Activated CD8-positive, alpha-beta memory T cell treated with anti-CD3 and anti-CD28 coated beads, Interleukin-2, amount 50 U/mL, for 24 hours (primary cell): ENCODE results near the gene OXER1.

Experiments used
- DNase-seq: peaks from one replicate; pipeline ENCODE4 v3.0.0-alpha.2; 2020; ENCODE audit errors: extremely low read depth

OXER1 gene

DNA sequence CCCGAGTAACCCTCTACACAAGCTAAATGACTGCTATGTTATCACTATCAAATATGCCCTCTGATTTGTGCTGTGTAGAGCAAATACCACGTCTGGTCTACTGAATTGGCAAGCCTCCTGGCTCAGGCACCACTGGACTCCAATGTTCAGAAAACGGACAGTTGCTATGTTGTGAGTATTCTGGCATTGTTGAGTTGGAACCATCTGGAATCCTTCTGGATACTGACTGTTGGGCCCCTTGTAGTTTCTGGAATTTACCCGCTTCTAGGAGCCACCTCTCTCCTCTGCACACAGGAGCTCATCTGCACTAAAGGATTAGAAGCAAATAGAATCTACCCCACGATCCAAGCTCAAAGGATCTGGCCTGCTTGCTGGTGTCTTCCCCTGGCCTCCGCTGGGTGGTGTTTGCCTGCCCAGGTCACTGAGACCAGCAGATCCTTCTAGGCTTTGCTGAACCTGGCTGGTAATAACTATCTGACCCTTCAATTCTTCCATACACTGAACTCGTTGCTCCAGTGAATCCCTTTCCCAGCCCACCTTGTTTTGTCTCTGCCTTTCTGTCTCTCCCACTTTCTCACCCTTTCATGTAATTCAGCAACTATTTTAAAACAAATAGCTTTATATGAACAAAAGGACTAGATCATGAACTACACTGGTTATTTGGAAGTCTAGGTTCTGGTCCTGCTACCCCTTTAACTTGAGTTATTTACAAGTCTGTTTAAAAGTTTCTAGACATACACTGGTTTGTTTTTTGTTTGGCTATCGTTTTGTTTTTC is 30.5 kb upstream of the OXER1 start:
- no peak for DNase-seq

DNA sequence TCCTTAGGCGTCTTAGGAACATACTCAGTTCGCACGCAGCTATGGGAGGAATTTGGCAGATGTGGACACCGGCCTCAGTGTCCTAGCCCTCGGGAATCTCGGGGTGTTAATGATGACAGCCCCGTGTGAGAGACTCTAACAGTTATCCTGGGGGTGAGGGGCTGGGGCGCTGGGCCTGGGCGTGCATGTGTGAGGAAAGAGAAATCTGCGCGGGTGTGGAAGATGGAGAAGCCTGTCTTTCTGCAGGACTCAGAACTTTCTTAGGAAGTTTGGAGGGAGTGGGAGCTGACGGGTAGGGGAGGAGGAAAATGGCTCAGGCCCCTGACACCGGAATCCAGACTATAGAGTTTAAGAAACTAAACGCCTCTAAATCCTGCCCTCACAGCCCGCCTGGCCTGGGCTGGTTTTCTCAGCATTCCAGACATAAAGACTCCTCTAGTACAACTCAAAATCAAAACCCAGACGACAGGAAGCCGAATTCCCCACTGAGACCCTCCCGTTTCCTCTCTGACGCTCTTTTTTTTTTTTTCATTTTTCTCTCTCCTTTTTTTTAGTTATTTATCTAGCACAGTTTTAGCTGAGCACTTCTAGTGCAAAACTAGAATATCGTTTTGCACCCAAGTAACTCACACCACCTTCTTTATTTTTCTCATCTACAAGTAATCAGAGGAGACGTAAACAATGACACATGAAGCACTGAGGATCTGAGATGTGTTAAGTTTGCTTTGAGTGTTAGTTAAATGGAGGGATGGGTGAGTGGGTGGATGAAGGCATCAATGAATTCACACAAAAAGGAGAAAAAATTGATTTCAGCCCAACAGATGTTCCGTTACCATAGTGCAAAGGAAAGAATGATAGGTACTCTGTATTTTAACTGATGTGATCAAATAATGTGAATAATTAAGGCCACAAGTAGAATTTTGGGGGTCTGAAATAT is 29.7 kb upstream of the OXER1 start:
- DNase-seq = no peak

DNA sequence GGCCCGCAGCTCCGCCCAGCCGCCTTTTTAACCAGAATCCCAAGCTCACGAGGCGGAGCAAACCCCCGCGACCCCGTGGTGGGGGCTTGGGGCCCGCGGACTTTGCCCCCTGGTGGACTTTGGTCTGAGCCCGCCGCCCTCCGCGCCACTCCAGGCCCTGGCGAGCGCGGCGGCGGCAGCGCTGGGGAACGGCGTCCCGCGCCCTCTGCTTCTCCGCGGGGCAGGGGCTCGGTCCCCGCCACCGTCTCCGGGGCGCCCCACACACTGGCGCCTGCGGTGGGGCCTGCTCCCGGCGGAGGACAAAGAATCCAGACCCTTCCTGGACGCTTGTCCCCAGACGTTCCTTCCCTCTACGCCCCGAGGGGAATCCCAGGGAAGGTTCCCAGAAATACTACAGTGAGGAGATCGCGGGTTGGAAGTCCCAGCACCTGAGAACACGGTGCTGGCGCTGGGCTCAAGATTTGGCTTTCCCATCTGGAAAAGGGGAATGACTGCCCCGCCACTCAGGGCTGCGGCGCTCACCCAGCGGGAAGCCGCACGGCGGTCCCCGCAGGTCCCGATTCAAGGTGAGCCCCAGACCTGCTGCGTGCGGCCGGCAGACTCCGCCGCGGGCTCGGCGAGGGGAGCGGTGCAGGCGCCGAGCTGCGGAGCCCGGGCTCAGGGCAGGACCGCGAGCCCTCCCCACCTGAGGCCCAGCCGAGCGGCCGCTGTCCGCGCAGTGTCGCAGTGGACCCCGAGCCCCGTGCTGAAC is 28.8 kb upstream of the OXER1 start, which contains the start of gene HAAO:
TSS of gene HAAO (minus strand) at position 1 of the 751 bp plus-strand sequence. CDS start 47 bp downstream, outside the sequence.
- DNase-seq = no peak

DNA sequence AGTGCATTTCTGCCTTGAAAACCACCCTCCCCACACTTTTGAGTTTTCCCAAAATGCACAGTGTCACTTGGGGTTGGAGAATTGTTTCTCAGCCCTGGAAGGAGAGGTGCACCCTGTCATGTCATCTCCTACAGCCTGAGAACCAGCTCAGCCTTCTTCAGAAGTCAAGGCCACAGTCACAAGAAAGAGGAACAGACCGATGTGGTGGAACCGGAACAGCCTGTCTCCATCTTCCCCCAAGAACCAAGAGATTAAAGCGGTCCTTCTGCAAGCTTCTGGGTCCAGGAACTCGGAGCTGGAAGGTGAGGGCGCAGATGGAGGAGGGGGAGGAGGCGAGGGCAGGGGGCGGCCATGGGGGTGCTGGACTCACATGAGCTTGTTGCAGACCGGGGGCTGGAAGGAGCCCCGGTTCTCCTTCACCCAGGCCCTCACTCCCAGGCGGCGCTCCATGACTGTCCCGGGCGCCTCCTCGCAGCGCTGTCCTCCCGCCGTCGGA is 28.2 kb upstream of the OXER1 start:
- DNase-seq = no peak

DNA sequence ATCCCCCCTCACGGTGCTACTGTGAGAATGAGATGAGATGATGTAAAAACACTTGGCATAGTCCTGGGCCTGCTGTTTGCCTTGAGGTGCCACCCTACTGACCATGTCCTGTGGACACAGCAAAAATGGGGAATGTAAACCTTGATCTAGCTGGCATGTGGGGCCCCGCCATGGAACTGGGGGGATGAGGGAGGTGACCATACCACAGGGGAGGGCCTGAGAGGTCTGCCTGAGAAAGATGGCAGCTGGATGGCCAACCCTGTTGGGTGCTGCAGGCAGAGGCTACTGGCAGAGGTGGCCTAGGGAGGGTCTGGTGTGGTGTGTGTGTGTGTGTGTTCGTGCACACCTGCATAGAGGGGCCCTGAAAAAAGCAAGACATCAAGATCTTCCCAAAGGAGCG is 27.7 kb upstream of the OXER1 start:
- DNase-seq = no peak

DNA sequence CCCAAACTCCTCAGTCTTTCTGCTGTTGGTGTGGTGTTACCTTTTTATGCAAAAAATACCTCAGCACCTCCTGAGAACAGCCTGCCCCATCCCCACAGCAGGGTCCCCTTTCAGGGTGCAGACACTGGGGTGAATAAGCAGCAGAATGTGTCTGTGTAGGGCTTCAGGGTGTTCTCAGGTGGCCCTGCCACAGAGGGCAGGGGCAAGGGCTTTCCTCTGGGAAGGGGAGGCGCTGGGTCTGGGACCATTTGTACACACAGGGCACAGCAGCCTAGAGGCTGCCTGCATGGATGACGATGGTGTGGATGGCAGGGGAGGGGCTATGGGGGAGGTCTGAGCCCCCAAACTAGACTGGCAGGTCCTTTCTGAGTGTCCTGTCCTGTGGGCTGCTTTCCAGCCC is 25.8 kb upstream of the OXER1 start:
- no peak for DNase-seq

DNA sequence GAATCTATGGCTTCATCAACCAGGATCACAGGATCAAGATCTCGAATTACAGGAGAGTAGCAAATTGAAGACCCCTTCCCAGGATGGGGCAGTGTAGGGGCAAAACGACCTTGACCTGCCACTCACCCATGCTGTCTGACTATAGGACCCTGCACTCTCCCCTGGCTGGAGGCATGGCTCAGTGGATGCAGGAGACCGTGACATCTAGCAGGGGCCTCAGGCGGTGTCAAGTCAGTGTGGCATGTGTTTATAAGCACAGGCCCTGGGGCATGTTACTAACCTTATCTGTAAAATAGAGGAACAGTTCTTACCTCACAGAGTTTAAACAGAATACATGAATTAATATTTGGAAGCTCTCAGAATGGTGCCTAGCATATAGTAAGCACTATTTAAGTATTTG is 24.9 kb upstream of the OXER1 start:
- no peak for DNase-seq

DNA sequence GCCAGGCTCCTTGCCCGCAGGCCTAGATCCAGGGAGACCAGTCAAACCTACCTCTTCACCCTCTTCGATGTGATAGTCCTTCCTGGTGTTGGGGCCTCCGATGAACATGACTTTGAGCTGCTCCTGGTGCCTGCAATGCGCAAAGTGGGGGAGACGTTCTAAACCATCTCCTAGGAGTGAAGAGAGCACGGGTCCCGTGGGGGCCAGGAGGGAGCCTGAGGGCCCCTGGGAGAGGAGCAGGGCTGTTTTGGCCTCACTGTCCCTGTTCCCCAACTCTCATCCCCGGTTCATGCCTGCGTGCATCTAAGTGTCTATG is 24.5 kb upstream of the OXER1 start:
- no peak for DNase-seq

DNA sequence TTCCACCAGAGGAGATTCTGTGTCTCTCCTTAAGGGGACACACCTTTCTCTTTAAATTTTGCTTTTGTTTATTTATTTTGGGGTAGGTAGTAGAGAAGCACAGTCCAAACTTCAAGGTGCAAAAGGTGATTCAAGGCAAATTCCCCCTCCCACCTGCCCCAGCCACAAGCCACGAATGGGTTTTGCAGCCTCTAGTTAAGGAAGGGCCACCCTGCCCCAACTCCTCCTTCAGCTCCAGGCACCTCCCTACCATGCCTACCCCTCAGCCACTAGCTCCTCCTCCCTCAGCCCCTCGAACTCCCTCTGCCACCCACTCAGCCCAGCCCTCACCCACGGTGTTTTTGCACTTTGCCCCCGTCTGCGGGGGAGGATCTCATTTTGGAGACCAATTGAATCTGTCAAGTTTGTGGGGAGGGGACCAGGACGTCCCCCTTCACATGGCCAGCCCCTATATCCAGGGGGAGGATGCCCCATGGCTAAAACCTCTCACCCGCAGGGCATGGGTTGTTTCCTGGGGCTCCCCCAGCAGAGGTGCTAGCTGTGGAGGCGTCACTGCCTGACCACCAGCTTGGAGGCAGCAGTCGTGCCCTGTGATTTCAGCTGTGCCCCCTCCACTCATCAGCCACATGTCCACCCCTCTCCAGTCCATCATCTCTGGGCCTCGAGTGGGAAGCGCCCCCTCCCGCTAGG is 24.0 kb upstream of the OXER1 start:
- no peak for DNase-seq

DNA sequence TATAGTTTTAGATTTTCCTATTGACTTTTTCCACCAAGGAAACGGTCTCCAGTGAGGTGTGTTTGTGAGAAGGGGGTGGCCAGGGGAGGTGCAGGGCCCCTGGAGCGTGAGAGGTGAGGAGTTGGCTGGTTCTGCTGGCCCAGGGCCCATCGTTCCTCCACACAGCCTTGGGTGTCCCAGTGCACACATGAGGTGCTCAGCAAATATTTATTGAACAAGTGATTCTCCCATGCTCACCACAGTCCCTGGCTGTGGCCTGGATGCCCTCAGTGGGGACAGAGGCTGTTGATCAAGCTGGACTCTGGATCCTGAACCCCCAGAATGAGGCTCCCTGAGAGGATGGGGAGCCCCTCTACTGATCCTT is 23.5 kb upstream of the OXER1 start:
- DNase-seq = no peak

DNA sequence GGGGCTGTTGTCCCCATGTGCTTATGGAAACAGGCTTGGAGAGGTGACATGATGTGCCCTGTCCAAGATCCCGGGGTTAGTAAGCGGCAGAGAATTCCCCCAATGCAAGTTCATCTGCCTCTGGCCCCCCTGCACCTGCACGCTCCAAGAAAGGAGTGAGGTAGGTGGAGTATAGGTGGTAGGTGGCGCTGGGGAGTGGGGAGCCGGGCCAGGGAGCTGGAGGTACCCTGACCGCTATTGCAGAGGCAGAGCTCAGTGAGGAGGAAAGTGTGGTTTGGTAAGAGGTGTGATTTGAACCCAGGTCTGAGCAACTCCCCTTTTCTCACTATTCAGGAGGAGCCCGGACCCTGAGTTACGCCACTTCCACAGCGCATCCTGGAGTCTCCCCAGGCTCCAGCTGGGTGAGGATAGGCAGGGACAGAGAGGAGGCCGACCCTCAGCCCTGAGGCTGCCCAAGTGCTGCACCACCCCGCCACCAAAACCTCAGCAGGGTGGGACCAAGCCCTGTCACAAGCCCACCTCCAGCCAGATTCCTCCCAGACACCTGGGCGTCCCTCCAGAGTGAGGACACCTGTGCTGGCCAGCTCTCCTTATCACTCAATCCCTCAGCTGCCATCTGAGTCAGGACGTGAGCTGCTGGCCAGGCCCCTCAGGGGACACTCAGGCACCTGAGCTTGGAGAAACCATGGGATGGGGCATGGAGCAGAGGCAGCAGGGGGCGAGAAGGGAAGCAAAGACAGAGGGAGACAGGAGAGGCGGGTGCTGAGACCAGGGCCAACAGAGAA is 22.8 kb upstream of the OXER1 start:
- no peak for DNase-seq

DNA sequence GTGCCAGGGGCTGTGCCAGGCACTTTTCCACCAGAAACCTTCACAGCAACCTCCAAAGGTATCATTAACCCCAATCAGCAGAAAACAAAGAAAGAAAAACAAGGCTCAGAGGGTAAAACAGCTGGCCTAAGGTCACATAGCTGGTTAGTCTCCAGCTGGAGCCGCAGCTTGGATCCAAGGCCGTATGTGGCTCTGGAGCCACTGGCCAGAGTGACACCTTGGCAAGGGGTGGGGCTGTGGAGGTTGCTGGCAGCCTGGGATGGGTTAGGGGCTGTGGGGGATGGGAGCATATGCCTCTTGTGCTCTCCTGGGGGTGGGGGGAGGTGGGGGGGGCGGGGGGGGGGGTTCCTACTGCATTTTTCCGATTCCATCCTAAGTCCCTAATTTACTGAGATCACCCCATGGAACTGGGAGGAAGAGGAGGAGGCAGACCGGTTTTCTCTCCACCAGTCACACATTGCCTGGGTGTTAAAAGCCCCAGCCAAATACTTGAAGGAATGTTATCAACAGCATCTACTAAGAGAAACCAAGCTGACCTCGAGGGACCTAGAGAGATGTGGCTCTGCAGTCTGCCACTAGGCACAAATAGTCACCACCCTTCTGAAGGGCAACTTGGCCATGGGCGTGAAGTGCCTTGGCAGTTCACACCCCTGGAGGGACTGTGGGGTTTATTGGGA is 20.4 kb upstream of the OXER1 start:
- no peak for DNase-seq

DNA sequence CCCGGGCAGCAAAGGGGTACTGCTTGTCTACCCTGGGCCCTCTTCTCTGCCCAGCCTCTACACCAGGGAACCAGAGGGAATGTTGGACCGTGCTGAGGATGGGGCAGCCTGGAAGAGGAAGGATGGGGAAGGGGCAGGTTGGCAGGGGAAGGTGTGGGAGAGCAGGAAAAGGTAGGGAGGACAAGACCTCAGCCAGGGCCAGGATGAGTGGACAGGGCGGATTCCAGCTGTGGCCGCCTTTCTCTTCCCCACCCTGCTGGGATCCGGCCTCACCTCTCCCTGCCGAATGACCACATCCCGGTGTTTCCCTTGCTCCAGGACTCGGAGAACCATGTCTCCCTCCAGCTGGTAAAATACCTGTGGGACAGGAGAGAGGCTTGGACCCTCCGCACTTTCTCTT is 19.6 kb upstream of the OXER1 start:
- DNase-seq = no peak

DNA sequence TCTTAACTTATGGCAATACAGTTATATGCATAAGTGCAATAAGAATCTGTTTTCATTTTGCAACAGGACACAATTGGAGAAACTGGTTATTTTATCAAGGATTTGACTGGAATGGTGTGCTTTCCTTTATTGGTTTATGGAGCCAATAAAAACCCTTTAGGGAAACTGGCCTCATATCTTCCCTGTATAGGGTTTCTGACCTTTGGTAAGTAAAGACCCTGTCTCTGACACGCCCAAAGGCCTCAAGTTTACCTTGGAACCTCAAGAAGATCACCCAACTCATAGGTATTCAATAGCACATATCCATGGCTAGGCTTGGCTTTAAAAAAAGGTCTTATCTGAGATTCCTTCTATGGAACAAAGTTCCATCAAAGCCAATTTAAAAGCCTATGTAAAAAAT is 17.2 kb upstream of the OXER1 start:
- no peak for DNase-seq

DNA sequence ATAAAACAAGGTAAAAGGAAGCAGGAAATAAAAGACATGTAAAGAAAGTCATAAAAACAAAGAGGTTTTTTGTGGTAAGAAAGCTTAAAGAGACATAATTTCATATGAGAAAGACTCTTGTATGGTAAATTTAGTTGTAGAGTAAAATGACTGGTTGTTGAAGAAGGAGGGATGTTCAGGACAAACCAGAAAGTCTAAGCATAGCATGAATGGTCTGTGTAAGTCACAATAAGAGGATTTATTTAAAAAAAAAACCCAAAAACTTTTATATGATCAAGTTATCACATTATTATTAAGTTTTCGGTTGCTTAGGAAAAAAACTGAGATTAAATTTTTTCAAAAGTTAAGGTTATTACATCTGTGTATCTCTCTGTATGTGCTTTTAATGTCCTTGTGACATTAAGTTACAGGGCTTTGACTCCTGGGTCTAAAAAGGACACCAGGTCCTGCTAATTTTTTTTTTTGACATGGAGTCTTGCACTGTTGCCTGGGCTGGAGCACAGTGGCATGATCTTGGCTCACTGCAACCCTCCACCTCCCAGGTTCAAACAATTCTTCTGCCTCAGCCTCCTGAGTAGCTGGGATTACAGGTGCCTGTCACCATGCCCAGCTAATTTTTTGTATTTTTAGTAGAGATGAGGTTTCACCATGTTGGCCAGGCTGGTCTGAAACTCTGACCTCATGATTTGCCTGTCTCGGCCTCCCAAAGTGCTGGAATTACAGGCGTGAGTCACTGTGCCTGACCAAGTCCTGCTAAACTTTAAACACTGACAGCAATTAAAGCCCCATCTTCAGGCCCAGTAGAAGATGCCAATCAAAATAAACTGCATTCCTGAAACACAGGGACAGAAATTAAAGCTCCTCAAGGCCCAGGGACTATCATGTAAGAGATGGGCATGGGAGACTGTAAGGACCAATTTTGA is 14.2 kb upstream of the OXER1 start:
- no peak for DNase-seq

DNA sequence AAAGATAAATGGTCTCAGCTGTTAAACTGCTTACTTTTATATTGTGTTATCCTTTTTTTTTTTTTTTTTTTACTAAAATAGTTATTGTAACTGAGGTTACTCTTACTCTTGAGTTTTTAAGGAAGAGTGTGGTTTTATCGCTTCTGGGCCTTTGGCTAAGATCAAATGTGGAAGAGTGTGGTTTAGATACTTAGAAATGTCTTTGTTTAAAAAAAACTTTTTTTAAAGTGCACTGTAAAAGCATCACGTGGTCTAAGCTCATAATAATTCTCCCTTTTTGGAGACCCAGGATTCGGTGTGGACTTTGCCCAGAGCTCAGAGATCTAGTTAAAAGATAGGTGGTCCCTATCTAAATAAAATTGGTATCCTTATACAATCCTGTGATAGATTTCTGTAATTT is 11.9 kb upstream of the OXER1 start:
- DNase-seq = no peak

DNA sequence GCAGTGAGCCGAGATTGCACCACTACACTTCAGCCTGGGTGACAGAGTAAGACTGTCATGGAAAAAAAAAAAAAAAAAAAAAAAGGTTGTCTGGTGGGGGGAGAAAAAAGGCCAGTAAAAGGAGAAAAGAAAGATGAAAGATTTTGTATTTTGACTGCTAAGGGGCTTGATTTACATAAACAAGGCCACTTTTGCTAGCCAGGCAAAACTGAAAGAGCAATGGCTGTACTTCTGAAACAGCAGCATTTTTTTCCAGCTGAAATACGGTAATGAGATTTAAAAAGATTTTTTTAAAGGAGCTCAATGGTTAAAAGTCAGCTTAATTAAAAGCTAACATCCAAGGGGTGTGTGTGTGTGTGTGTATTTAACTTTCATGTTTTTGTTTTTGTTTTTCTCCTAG is 11.3 kb upstream of the OXER1 start:
- DNase-seq = no peak

DNA sequence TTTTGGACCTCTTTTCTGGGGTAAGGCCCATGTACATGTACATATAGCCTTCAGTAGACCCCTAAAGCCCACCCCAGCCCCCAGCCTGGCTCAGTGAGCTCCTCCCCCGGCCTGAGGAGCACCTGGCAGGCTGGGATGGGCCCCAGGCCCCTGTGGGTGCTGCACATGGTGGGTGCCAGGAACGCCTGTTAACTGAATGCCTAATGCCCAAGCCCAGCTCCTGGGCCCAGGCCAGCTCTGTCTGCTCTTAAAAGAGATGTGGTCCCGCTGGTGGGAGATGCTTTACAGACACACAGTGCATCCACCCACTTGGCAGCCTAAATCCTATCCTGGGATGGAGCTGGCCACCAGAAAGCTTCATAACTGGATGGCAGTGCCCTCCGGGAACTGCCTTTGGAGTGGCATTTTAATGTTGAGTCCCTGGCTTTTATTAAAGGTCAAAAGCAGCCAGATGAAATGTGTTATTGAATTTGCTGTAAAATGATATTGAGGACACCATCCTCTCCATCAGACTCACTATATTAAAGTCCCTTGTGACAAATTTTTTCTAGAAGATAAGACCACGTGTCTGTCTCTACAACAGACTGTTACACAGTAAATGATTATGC is 7.7 kb upstream of the OXER1 start:
- DNase-seq = no peak
